Endothelial cell of umbilical vein (primary cell): ENCODE data around the gene TMEM169. TPM values are rescaled to one million over a fixed set of nuclear protein-coding genes. Genes with fewer than 3 reads are reported as not detected.

ENCODE experiments used
- BruUV-seq: library from RNA; stranded (reverse); fragments of 400-500 nt; replicated peaks from 2 replicates; lab custom pipeline; 2021; lab: Mats Ljungman, UMichigan
- CTCF ChIA-PET: fragments of 300-600, 350-600 bp; sonication (Branson Sonifier 250); formaldehyde crosslinking; loops from one replicate; lab custom pipeline; 2021; ENCODE audit warnings: antibody characterized with exemption, inconsistent platforms; lab: Charles Lee
- POLR2A ChIA-PET: fragments of 300-600, 350-600 bp; sonication (Branson Sonifier 250); formaldehyde crosslinking; loops from one replicate; lab custom pipeline; 2021; ENCODE audit warnings: antibody characterized with exemption, inconsistent platforms; lab: Charles Lee
- DNase-seq: peaks from one replicate; pipeline ENCODE4 v3.0.0-alpha.2; 2011; ENCODE audit warnings: low read depth, low spot score
- FAIRE-seq: peaks from 2 replicates; lab custom pipeline; 2011; peaks lifted over from hg19 to GRCh38; lab: Jason Lieb, UNC
- H2AFZ ChIP-seq: 2 replicates; pipeline ENCODE4 v1.6.0; 2012; ENCODE audit warnings: low read depth, low read length, control low read depth, inconsistent platforms
- H3K27ac ChIP-seq: 2 replicates; pipeline ENCODE4 v1.5.1; 2011; ENCODE audit warnings: low read depth, mild to moderate bottlenecking, control low read depth, low read length, moderate library complexity; ENCODE audit not compliant: insufficient read depth
- H3K27me3 ChIP-seq, 2 experiments: 2 replicates each; pipeline versions ENCODE4 v1.6.0 to v1.6.1; 2011; ENCODE audit warnings: low read length in 2 of 2, mixed read lengths in 1 of 2; ENCODE audit not compliant: control insufficient read depth in 2 of 2, insufficient read depth in 2 of 2
- H3K36me3 ChIP-seq, 2 experiments: 2 replicates in 1 of 2; 3 replicates in 1 of 2; pipeline ENCODE4 v1.5.1; 2011; ENCODE audit warnings: low read length in 2 of 2, mild to moderate bottlenecking in 1 of 2, moderate library complexity in 1 of 2; ENCODE audit not compliant: control insufficient read depth in 2 of 2, insufficient read depth in 2 of 2; ENCODE audit errors: extremely low read depth in 1 of 2
- H3K4me1 ChIP-seq: 3 replicates; pipeline ENCODE4 v1.5.1; 2011; ENCODE audit warnings: mild to moderate bottlenecking, low read length; ENCODE audit not compliant: control insufficient read depth, insufficient read depth; ENCODE audit errors: extremely low read depth
- H3K4me2 ChIP-seq: 2 replicates; pipeline ENCODE4 v1.6.1; 2011; ENCODE audit warnings: low read length, control low read depth, mixed read lengths; ENCODE audit not compliant: insufficient read depth
- H3K4me3 ChIP-seq, 3 experiments: fragments of 200-600 bp in 1 of 3; sonication (generic), shearing (Covaris generic) in 1 of 3; replicated peaks in 1 of 3; 2 replicates each; pipeline ENCODE4 v1.5.1; 2011 to 2016; ENCODE audit warnings: control low read depth in 3 of 3, low read length in 3 of 3, mild to moderate bottlenecking in 2 of 3, inconsistent platforms in 1 of 3, low read depth in 1 of 3, moderate library complexity in 1 of 3; ENCODE audit not compliant: insufficient read depth in 1 of 3
- H3K79me2 ChIP-seq: 2 replicates; pipeline ENCODE4 v1.6.0; 2012; ENCODE audit warnings: low read length, inconsistent platforms; ENCODE audit not compliant: control insufficient read depth, insufficient read depth
- H3K9ac ChIP-seq: replicated peaks from 2 replicates; pipeline ENCODE3; 2011; ENCODE audit warnings: low read length, control low read depth; ENCODE audit not compliant: insufficient read depth; ENCODE audit errors: extremely low read depth
- H3K9me1 ChIP-seq: replicated peaks from 3 replicates; pipeline ENCODE4 v1.6.0; 2011; ENCODE audit warnings: mild to moderate bottlenecking, low read length; ENCODE audit not compliant: control insufficient read depth, insufficient read depth; ENCODE audit errors: extremely low read depth
- H3K9me3 ChIP-seq: replicated peaks from 2 replicates; pipeline ENCODE4 v1.5.1; 2012; ENCODE audit warnings: low read length, inconsistent platforms; ENCODE audit not compliant: control insufficient read depth, insufficient read depth
- H4K20me1 ChIP-seq: replicated peaks from 2 replicates; pipeline ENCODE3; 2011; ENCODE audit warnings: mild to moderate bottlenecking, low read length; ENCODE audit not compliant: control insufficient read depth, insufficient read depth; ENCODE audit errors: extremely low read depth
- EZH2 ChIP-seq: IDR thresholded peaks from 2 replicates; pipeline ENCODE4 v1.6.1; 2012; ENCODE audit warnings: borderline replicate concordance, low read depth, mild to moderate bottlenecking, moderate library complexity, low read length, inconsistent platforms; ENCODE audit not compliant: severe bottlenecking
- FOS ChIP-seq: IDR thresholded peaks from 2 replicates; pipeline ENCODE4 v1.6.1; 2011; ENCODE audit warnings: mild to moderate bottlenecking, low read length, moderate library complexity, borderline replicate concordance; ENCODE audit not compliant: insufficient read depth
- GATA2 ChIP-seq: IDR thresholded peaks from 2 replicates; pipeline ENCODE4 v1.7.0; 2011; ENCODE audit warnings: low read depth, mild to moderate bottlenecking, moderate library complexity, mixed read lengths, low read length; ENCODE audit not compliant: insufficient read length, insufficient read depth
- JUN ChIP-seq: IDR thresholded peaks from 2 replicates; pipeline ENCODE4 v1.6.1; 2011; ENCODE audit warnings: borderline replicate concordance, low read depth; ENCODE audit not compliant: insufficient read length, insufficient read depth
- MYC ChIP-seq: IDR thresholded peaks from one replicate; pipeline ENCODE4 v1.6.1; 2011; ENCODE audit warnings: mild to moderate bottlenecking, low read depth, low read length
- POLR2A ChIP-seq: IDR thresholded peaks from 2 replicates; pipeline ENCODE4 v1.6.1; 2012; ENCODE audit warnings: low read depth, mild to moderate bottlenecking, control low read depth, low read length
- POLR2AphosphoS5 ChIP-seq: IDR thresholded peaks from 2 replicates; pipeline ENCODE4 v1.6.1; 2012; ENCODE audit warnings: low read depth, mild to moderate bottlenecking, control low read depth, low read length, moderate library complexity; ENCODE audit not compliant: insufficient read depth
- dilution Hi-C: fragments of 300-500 bp; cut with MboI; formaldehyde crosslinking; loops from one replicate; pipeline ENCODE4 v1.15.0; 2019; ENCODE audit warnings: low sequenced_read_pairs; ENCODE audit not compliant: extremely low pct_ligation_motif_present
- intact Hi-C: fragments of 100-400 bp; cut with micrococcal nuclease; formaldehyde crosslinking; loops from one replicate; pipeline ENCODE4 v1.10.0; 2022
- polyA plus RNA-seq, 4 experiments: library from polyadenylated mRNA; depleted of rRNA in 3 of 4; stranded (reverse) in 3 of 4; unstranded in 1 of 4; fragments of >200 nt; gene quantifications; 2 replicates each; pipeline versions ENCODE4 v1.2.1 to v1.2.3, GENCODE V29; 2011 to 2012; ENCODE audit warnings: missing spikeins in 1 of 4
- total RNA-seq: library from RNA; stranded (reverse); gene quantifications from 2 replicates; pipeline ENCODE4 v1.2.3, GENCODE V29; 2021
- TF ChIP-seq, protein P1 (sequence below), 2 donors: IDR thresholded peaks; 1 replicate in 1 of 2; 2 replicates in 1 of 2; pipeline ENCODE4 v1.5.1; 2011; ENCODE audit warnings: low read length in 2 of 2, mild to moderate bottlenecking in 2 of 2, moderate library complexity in 2 of 2, control low read depth in 1 of 2, inconsistent platforms in 1 of 2, low read depth in 1 of 2; ENCODE audit not compliant: insufficient read depth in 1 of 2; ENCODE audit errors: extremely low read depth in 1 of 2
- TF ChIP-seq, protein P2 (sequence below): IDR thresholded peaks from 2 replicates; pipeline ENCODE4 v1.6.1; 2011; ENCODE audit not compliant: insufficient read depth, insufficient read length

TMEM169 gene
- total and polyA plus RNA-seq, 2 donors (not counting 3 experiments of a cell fraction or from before 2014, with no cell fraction given) = 0.20 TPM; not detected in 1

DNA sequence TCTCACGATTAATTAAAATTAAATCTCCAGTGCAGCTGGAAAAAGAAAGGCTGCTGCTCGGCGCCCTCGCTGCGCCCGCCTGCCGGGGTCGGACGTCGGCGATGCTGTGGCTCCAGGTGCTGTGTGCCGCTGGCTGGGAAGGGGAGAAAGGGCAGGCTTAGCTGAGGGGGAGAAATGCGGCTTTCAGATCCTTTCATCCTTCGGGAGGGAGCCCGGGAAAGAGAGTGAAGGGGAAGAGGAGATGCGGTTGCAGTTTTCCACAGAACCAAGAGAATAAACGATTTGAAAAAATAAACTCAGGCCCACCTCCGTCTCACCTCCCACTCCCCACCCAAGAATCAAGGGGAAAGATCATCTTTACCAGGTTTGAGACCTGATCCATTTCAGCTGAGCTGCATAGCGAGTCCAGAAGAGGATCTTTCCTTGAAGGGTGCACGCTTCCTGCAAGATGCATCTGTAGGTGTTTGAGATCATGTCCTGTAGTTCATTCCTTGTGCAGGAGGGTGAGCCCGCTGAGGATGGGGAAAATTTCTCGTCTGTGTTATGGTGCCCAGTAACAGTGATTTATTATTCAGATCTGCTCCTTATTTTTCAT is 495 bp downstream of the TMEM169 start:
- no TSS peak for BruUV-seq

DNA sequence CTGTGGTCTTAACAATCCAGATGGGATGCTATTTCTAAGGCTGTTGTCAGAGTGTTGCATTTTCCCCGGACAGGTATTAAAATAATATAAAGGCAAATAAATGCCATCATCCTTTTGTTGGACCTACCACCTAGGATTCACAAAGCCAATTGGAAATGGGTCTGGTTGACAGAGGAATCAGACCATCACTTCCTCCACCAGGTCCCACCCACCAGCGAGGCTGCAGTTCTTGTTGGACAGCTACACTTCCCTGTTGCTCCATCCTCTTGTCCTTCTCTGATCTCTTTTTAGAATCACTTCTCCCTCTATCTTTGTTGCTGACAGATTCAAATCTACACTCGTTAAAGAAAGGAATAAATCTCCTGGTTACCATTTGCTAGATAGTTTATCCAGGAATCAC is 1.1 kb downstream of the TMEM169 start:
- no peak overlapping the region for H3K9ac ChIP-seq
- H3K9me3 ChIP-seq = no peaks in the 10 kb centered on the region
- no peaks in the 10 kb centered on the region for H3K36me3 ChIP-seq
- H3K27me3 ChIP-seq = peaks cover 8% of the 10 kb centered on the region in 2 experiments
- BruUV-seq = no TSS peak
- intact Hi-C loops (no loop called here), dilution Hi-C loops (no loop called here)
- POLR2A ChIA-PET = no interaction called here
- H4K20me1 ChIP-seq = no peaks in the 10 kb centered on the region
- H3K4me2 ChIP-seq = no peak overlapping the region
- TF ChIP-seq POLR2AphosphoS5 (no peak), EZH2 (no peak), GATA2 (no peak), JUN (no peak), FOS (no peak), POLR2A (no peak), MYC (no peak)
- TF ChIP-seq, protein P1, sequence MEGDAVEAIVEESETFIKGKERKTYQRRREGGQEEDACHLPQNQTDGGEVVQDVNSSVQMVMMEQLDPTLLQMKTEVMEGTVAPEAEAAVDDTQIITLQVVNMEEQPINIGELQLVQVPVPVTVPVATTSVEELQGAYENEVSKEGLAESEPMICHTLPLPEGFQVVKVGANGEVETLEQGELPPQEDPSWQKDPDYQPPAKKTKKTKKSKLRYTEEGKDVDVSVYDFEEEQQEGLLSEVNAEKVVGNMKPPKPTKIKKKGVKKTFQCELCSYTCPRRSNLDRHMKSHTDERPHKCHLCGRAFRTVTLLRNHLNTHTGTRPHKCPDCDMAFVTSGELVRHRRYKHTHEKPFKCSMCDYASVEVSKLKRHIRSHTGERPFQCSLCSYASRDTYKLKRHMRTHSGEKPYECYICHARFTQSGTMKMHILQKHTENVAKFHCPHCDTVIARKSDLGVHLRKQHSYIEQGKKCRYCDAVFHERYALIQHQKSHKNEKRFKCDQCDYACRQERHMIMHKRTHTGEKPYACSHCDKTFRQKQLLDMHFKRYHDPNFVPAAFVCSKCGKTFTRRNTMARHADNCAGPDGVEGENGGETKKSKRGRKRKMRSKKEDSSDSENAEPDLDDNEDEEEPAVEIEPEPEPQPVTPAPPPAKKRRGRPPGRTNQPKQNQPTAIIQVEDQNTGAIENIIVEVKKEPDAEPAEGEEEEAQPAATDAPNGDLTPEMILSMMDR (IDR thresholded peaks at IDR 0.05; ENCODE audit: extremely low read depth in 1 of 2, insufficient read depth in 1 of 2, low read depth in 1 of 2, low read length in 2 of 2) = no peak
- TF ChIP-seq, protein P2, sequence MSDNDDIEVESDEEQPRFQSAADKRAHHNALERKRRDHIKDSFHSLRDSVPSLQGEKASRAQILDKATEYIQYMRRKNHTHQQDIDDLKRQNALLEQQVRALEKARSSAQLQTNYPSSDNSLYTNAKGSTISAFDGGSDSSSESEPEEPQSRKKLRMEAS = no peak
- H2AFZ ChIP-seq = no peak overlapping the region
- DNase-seq (no peak), FAIRE-seq (no peak)
- H3K4me1 ChIP-seq = peaks cover 9% of the 10 kb centered on the region
- no peak overlapping the region for H3K4me3 ChIP-seq
- no peaks in the 10 kb centered on the region for H3K9me1 ChIP-seq
- no peak overlapping the region for H3K27ac ChIP-seq
- no peaks in the 10 kb centered on the region for H3K79me2 ChIP-seq
- CTCF ChIA-PET = no interaction called here

More for the DNA sequence above, 495 bp downstream of the TMEM169 start:
- TF ChIP-seq EZH2 (peak; percentile 47), POLR2A (no peak), GATA2 (no peak)
- H3K9me1 ChIP-seq = no peaks in the 10 kb centered on the region
- peak overlapping the region; percentile 66 for H3K4me2 ChIP-seq
- H3K27me3 ChIP-seq = peaks cover 8% of the 10 kb centered on the region in 2 experiments
- H3K4me1 ChIP-seq = peaks cover 9% of the 10 kb centered on the region
- no peaks in the 10 kb centered on the region for H3K79me2 ChIP-seq
- H4K20me1 ChIP-seq = no peaks in the 10 kb centered on the region
- DNase-seq (no peak), FAIRE-seq (no peak)
- H3K27ac ChIP-seq = no peak overlapping the region
- H2AFZ ChIP-seq = peak overlapping the region; percentile 99
- no peaks in the 10 kb centered on the region for H3K9me3 ChIP-seq
- peak overlapping the region; percentile 56 to 68 (median 65) for H3K4me3 ChIP-seq
- POLR2A ChIA-PET = interaction anchor here (0.9 kb wide), 1 partner anchor 28 kb away, joined by 3 read pairs; no protein-coding TSS in a partner anchor
- no peaks in the 10 kb centered on the region for H3K36me3 ChIP-seq
- CTCF ChIA-PET = interaction anchor here (1.4 to 1.8 kb wide), 5 partner anchors 25 to 132 kb away, joined by 4 to 6 read pairs (median 4); no protein-coding TSS in a partner anchor
- peak overlapping the region; percentile 20 for H3K9ac ChIP-seq
- intact Hi-C loops (no loop called here), dilution Hi-C loops (no loop called here)
